HCT116 (cell line): Measurements from ENCODE around the gene RFPL3. TPM values are rescaled to one million over a fixed set of nuclear protein-coding genes. Genes with fewer than 3 reads are reported as not detected.

Experiments
- ATAC-seq: fragments of 200-7000 bp; cut with Tn5 transposase; 2 replicates; pipeline ENCODE4 v1.9.1; 2020; ENCODE audit warnings: mild to moderate bottlenecking, moderate library complexity
- BruUV-seq: library from RNA; stranded (reverse); fragments of 400-500 nt; replicated peaks from 2 replicates; lab custom pipeline; 2021; lab: Mats Ljungman, UMichigan
- CTCF ChIA-PET: fragments of 300-600 bp; sonication (Branson Sonifier 250); formaldehyde crosslinking; loops from one replicate; lab custom pipeline; 2021; ENCODE audit warnings: antibody characterized with exemption; lab: Charles Lee
- POLR2A ChIA-PET: fragments of 300-600, 350-600 bp; sonication (Branson Sonifier 250); formaldehyde crosslinking; loops from one replicate; lab custom pipeline; 2021; ENCODE audit warnings: antibody characterized with exemption; lab: Charles Lee
- RAD21 ChIA-PET, 2 experiments: fragments of 300-600 bp; sonication (Branson Sonifier 250); formaldehyde crosslinking; loops; one replicate each; lab custom pipeline; 2023; ENCODE audit warnings: low total read pairs in 2 of 2; ENCODE audit not compliant: uncharacterized antibody in 2 of 2, unreplicated experiment in 2 of 2, low non-redundant PET in 1 of 2; lab: Charles Lee
- DNase-seq: peaks from one replicate; pipeline ENCODE4 v3.0.0-alpha.2; 2010; ENCODE audit warnings: low read depth, low spot score
- H2AFZ ChIP-seq: fragments of 200-600 bp; shearing (Covaris generic), sonication (generic); 2 replicates; pipeline ENCODE4 v1.6.1; 2017; ENCODE audit warnings: low read depth, mixed run types, mixed read lengths, antibody characterized with exemption, low read length; ENCODE audit not compliant: poor library complexity, severe bottlenecking
- H3K27ac ChIP-seq: 2 replicates; pipeline ENCODE4 v1.5.1; 2012; ENCODE audit warnings: low read depth, low read length
- H3K27me3 ChIP-seq: fragments of 200-600 bp; sonication (generic); 2 replicates; pipeline ENCODE4 v1.6.1; 2016; ENCODE audit warnings: mixed run types, low read length, mixed read lengths; ENCODE audit not compliant: insufficient read depth
- H3K36me3 ChIP-seq, 2 experiments: fragments of 200-500 bp in 1 of 2; fragments of 200-600 bp in 1 of 2; sonication (Bioruptor generic) in 1 of 2; sonication (generic) in 1 of 2; 2 replicates each; pipeline versions ENCODE4 v1.5.1 to v1.6.1; 2014 to 2016; ENCODE audit warnings: low read length in 2 of 2, inconsistent platforms in 1 of 2, mixed read lengths in 1 of 2, mixed run types in 1 of 2; ENCODE audit not compliant: insufficient read depth in 2 of 2, control insufficient read depth in 1 of 2
- H3K4me1 ChIP-seq, 2 experiments: fragments of 200-600 bp in 1 of 2; sonication (generic) in 1 of 2; 2 replicates each; pipeline versions ENCODE4 v1.5.1 to v1.6.1; 2012 to 2017; ENCODE audit warnings: low read length in 2 of 2, inconsistent platforms in 1 of 2, mild to moderate bottlenecking in 1 of 2, mixed read lengths in 1 of 2, mixed run types in 1 of 2, moderate library complexity in 1 of 2; ENCODE audit not compliant: insufficient read depth in 2 of 2, control insufficient read depth in 1 of 2
- H3K4me2 ChIP-seq: fragments of 200-600 bp; sonication (generic); 2 replicates; pipeline ENCODE4 v1.6.1; 2017; ENCODE audit warnings: mixed run types, low read length, mixed read lengths
- H3K4me3 ChIP-seq, 2 experiments: fragments of 200-600 bp in 1 of 2; sonication (generic) in 1 of 2; replicated peaks in 1 of 2; 2 replicates each; pipeline ENCODE4 v1.5.1; 2011 to 2016; ENCODE audit warnings: low read length in 2 of 2, control low read depth in 1 of 2, low read depth in 1 of 2, mild to moderate bottlenecking in 1 of 2, mixed read lengths in 1 of 2, mixed run types in 1 of 2
- H3K79me2 ChIP-seq: fragments of 200-600 bp; sonication (generic); 2 replicates; pipeline ENCODE4 v1.6.1; 2017; ENCODE audit warnings: mild to moderate bottlenecking, mixed run types, low read length, moderate library complexity, mixed read lengths; ENCODE audit not compliant: insufficient read depth
- H3K9ac ChIP-seq: fragments of 200-600 bp; sonication (generic); 2 replicates; pipeline ENCODE4 v1.6.1; 2016; ENCODE audit warnings: low read length, mixed read lengths
- H3K9me2 ChIP-seq: fragments of 200-600 bp; sonication (generic), shearing (Covaris generic); 2 replicates; pipeline ENCODE4 v1.6.1; 2017; ENCODE audit warnings: mixed run types, mild to moderate bottlenecking, moderate library complexity; ENCODE audit not compliant: insufficient read depth
- H3K9me3 ChIP-seq, 2 experiments: fragments of 200-500 bp in 1 of 2; fragments of 200-600 bp in 1 of 2; sonication (Bioruptor generic) in 1 of 2; sonication (generic) in 1 of 2; 2 replicates each; pipeline ENCODE4 v1.6.1; 2014 to 2017; ENCODE audit warnings: low read length in 2 of 2, mixed read lengths in 2 of 2, inconsistent platforms in 1 of 2, low read depth in 1 of 2, mild to moderate bottlenecking in 1 of 2, mixed run types in 1 of 2, moderate library complexity in 1 of 2; ENCODE audit not compliant: control insufficient read depth in 1 of 2, insufficient read depth in 1 of 2
- H4K20me1 ChIP-seq: fragments of 200-600 bp; sonication (generic), shearing (Covaris generic); 2 replicates; pipeline ENCODE4 v1.6.1; 2017; ENCODE audit warnings: mixed run types, mild to moderate bottlenecking, moderate library complexity; ENCODE audit not compliant: insufficient read depth
- CBX3 ChIP-seq: IDR thresholded peaks from 2 replicates; pipeline ENCODE4 v1.6.1; 2012; ENCODE audit warnings: low read depth
- CTCF ChIP-seq, 3 experiments: fragments of 200-600 bp in 1 of 3; sonication (generic) in 1 of 3; IDR thresholded peaks in 2 of 3; conservative IDR thresholded peaks in 1 of 3; 2 replicates each; pipeline ENCODE4 v1.5.1; 2012 to 2017; ENCODE audit warnings: low read depth in 2 of 3, low read length in 2 of 3, antibody characterized with exemption in 1 of 3, borderline replicate concordance in 1 of 3, control low read depth in 1 of 3, mild to moderate bottlenecking in 1 of 3, mixed read lengths in 1 of 3, mixed run types in 1 of 3, moderate library complexity in 1 of 3; ENCODE audit not compliant: insufficient read depth in 1 of 3
- EGR1 ChIP-seq: IDR thresholded peaks from 2 replicates; pipeline ENCODE4 v1.6.1; 2012; ENCODE audit warnings: low read depth
- ELF1 ChIP-seq: IDR thresholded peaks from 2 replicates; pipeline ENCODE4 v1.6.1; 2012; ENCODE audit warnings: low read depth, borderline replicate concordance
- POLR2A ChIP-seq: IDR thresholded peaks from 2 replicates; pipeline ENCODE4 v1.7.0; 2011; ENCODE audit warnings: borderline replicate concordance; ENCODE audit not compliant: insufficient read depth, insufficient read length; ENCODE audit errors: extremely low read depth
- RAD21 ChIP-seq: IDR thresholded peaks from 2 replicates; pipeline ENCODE4 v1.6.1; 2012; ENCODE audit warnings: low read depth, mild to moderate bottlenecking
- SP1 ChIP-seq: IDR thresholded peaks from 2 replicates; pipeline ENCODE4 v1.6.1; 2012; ENCODE audit warnings: low read depth
- YY1 ChIP-seq: IDR thresholded peaks from 2 replicates; pipeline ENCODE4 v1.6.1; 2011; ENCODE audit warnings: low read length, low read depth, moderate library complexity, mild to moderate bottlenecking; ENCODE audit not compliant: insufficient replicate concordance; ENCODE audit errors: extremely low read depth
- ZFX ChIP-seq: fragments of 450-650 bp; IDR thresholded peaks from 2 replicates; pipeline ENCODE4 v1.6.1; 2017
- ZNF274 ChIP-seq: fragments of 200-500 bp; sonication (Bioruptor generic); IDR thresholded peaks from 2 replicates; pipeline ENCODE4 v1.6.1; 2014; ENCODE audit warnings: mild to moderate bottlenecking, low read depth, low read length, inconsistent platforms
- intact Hi-C: fragments of 100-400 bp; cut with micrococcal nuclease; formaldehyde crosslinking; loops from 2 replicates; pipeline ENCODE4 v1.10.0; 2022
- total RNA-seq: library from RNA; stranded (reverse); gene quantifications from one replicate; pipeline ENCODE4 v1.2.1, GENCODE V29; 2021; ENCODE audit not compliant: unreplicated experiment

Gene RFPL3
- total RNA-seq, 1 experiment from 2014 or later, result not detected

- RAD21 ChIA-PET, result no interaction called here
- H2AFZ ChIP-seq, result no peak overlapping the region
Measured at GRCh38 chr22:32389685-32390084, 32.0 kb downstream of the RFPL3 start.

GRCh38 chr22:32395107-32395506 lies 37.4 kb downstream of the RFPL3 start:
- Histone ChIP-seq H3K27me3 (no peaks in the 10 kb centered on the region), H3K9me2 (no peaks in the 10 kb centered on the region), H3K4me2 (no peak overlapping the region), H3K4me3 (no peak overlapping the region), H3K36me3 (peaks cover 65 to 77% of the 10 kb centered on the region in 2 experiments), H3K27ac (no peak overlapping the region), H3K9ac (no peak overlapping the region), H3K9me3 (no peaks in the 10 kb centered on the region), H3K79me2 (no peaks in the 10 kb centered on the region), H2AFZ (no peak overlapping the region), H4K20me1 (no peaks in the 10 kb centered on the region), H3K4me1 (no peaks in the 10 kb centered on the region)
- no TSS peak for BruUV-seq
- ChIA-PET CTCF (no interaction called here), RAD21 (no interaction called here), POLR2A (no interaction called here)
- ATAC-seq (no peak), DNase-seq (no peak)
- intact Hi-C loops, result no loop called here
- TF ChIP-seq CTCF (IDR thresholded peaks at IDR 0.05 in 2 of 3, conservative IDR thresholded peaks at IDR 0.05 in 1 of 3; ENCODE audit: borderline replicate concordance in 1 of 3, insufficient read depth in 1 of 3, low read depth in 2 of 3, low read length in 2 of 3), result no peak
- no peak for TF ChIP-seq SP1
- no peak for TF ChIP-seq POLR2A
- no peak for TF ChIP-seq ZFX
- no peak for TF ChIP-seq YY1
- no peak for TF ChIP-seq CBX3
- no peak for TF ChIP-seq EGR1
- TF ChIP-seq ELF1, result no peak

More at GRCh38 chr22:32389685-32390084, 32.0 kb downstream of the RFPL3 start:
- H3K9me2 ChIP-seq, result no peaks in the 10 kb centered on the region
- intact Hi-C loops, result no loop called here
- no peaks in the 10 kb centered on the region for H4K20me1 ChIP-seq
- DNase-seq (no peak), ATAC-seq (0 out of 2 replicates have a peak, but pooled peaks have one; percentile 64)
- no peak overlapping the region for H3K9ac ChIP-seq
- BruUV-seq, result no TSS peak
- TF ChIP-seq CTCF (IDR thresholded peaks at IDR 0.05 in 2 of 3, conservative IDR thresholded peaks at IDR 0.05 in 1 of 3; ENCODE audit: borderline replicate concordance in 1 of 3, insufficient read depth in 1 of 3, low read depth in 2 of 3, low read length in 2 of 3) (peak in 2 of 3 experiments; percentile 48 to 57; a peak in 4 of 6 replicates), ZNF274 (no peak), RAD21 (peak; percentile 19; the same call in 1 of the 2 replicates)
- no peaks in the 10 kb centered on the region for H3K27me3 ChIP-seq
- POLR2A ChIA-PET, result no interaction called here
- H3K36me3 ChIP-seq, result peaks cover 36 to 56% of the 10 kb centered on the region in 2 experiments
- H3K79me2 ChIP-seq, result no peaks in the 10 kb centered on the region
- CTCF ChIA-PET, result interaction anchor here (0.8 to 1.4 kb wide), 5 partner anchors 10 to 84 kb away, joined by 3 read pairs; no protein-coding TSS in a partner anchor
- H3K4me3 ChIP-seq, result no peak overlapping the region
- H3K4me2 ChIP-seq, result no peak overlapping the region
- no peak overlapping the region for H3K27ac ChIP-seq
- H3K9me3 ChIP-seq, result no peaks in the 10 kb centered on the region
- no peaks in the 10 kb centered on the region for H3K4me1 ChIP-seq
